C4-2B (cell line): Measurements from ENCODE around the gene TANC1.

Experiments used
- H3K27ac ChIP-seq: fragments of 450-650 bp; 2 replicates; pipeline ENCODE4 v1.5.1; 2017
- CTCF ChIP-seq: fragments of 450-650 bp; conservative IDR thresholded peaks from 2 replicates; pipeline ENCODE4 v1.5.1; 2017; ENCODE audit warnings: mild to moderate bottlenecking
- ZFX ChIP-seq: fragments of 450-650 bp; IDR thresholded peaks from 2 replicates; pipeline ENCODE4 v1.6.1; 2017

The TANC1 gene

GRCh38 chr2:159002462-159003111 lies 34.1 kb downstream of the TANC1 start:
- TF ChIP-seq CTCF, result no peak
- TF ChIP-seq ZFX, result no peak
- no peak overlapping the region; the same call in 1 of the 2 replicates for H3K27ac ChIP-seq

- TF ChIP-seq CTCF, result no peak
- TF ChIP-seq ZFX, result no peak
- no peak overlapping the region for H3K27ac ChIP-seq
These were observed 35.1 kb downstream of the TANC1 start for GRCh38 chr2:159003555-159003954.

GRCh38 chr2:159004849-159005248 lies 36.4 kb downstream of the TANC1 start:
- no peak for TF ChIP-seq CTCF
- no peak overlapping the region for H3K27ac ChIP-seq

GRCh38 chr2:159009940-159010339 lies 41.5 kb downstream of the TANC1 start:
- TF ChIP-seq ZFX (no peak), CTCF (no peak)
- no peak overlapping the region for H3K27ac ChIP-seq

GRCh38 chr2:159010340-159010739 lies 41.9 kb downstream of the TANC1 start:
- TF ChIP-seq ZFX (no peak), CTCF (no peak)
- no peak overlapping the region for H3K27ac ChIP-seq

- no peak overlapping the region for H3K27ac ChIP-seq
- no peak for TF ChIP-seq CTCF
- no peak for TF ChIP-seq ZFX
These were observed 42.5 kb downstream of the TANC1 start for GRCh38 chr2:159010963-159011362.

GRCh38 chr2:159012142-159012541 lies 43.7 kb downstream of the TANC1 start:
- no peak for TF ChIP-seq ZFX
- no peak overlapping the region for H3K27ac ChIP-seq

- no peak for TF ChIP-seq CTCF
- TF ChIP-seq ZFX, result no peak
- no peak overlapping the region for H3K27ac ChIP-seq
These were observed 44.7 kb downstream of the TANC1 start for GRCh38 chr2:159013103-159013502.
